ENCODE measurements around the gene KRTAP10-1. TPM values are rescaled to one million over a fixed set of nuclear protein-coding genes. Genes with fewer than 3 reads are reported as not detected.

The KRTAP10-1 gene
- total RNA-seq, 1 experiment from 2014 or later = not detected

- Histone ChIP-seq H2AFZ (ENCODE audit: low read length) (no peak overlapping the region), H3T11ph (ENCODE audit: low read length) (no peak overlapping the region), H3K23me2 (ENCODE audit: insufficient read length, low read depth, low read length, poor library complexity, severe bottlenecking) (no peaks in the 10 kb centered on the region), H3K4me1 (ENCODE audit: insufficient read depth, low read length) (no peaks in the 10 kb centered on the region), H3K14ac (ENCODE audit: insufficient read depth, low read length) (no peak overlapping the region), H3K56ac (ENCODE audit: insufficient read length, low read depth, low read length) (no peak overlapping the region), H3K27me3 (ENCODE audit: insufficient read depth, low read length) (no peaks in the 10 kb centered on the region), H3K18ac (ENCODE audit: insufficient read length, low read depth, low read length) (no peak overlapping the region), H3K4ac (ENCODE audit: low read depth, low read length) (no peak overlapping the region), H3K79me2 (ENCODE audit: insufficient read depth, low read length) (no peaks in the 10 kb centered on the region), H4K91ac (ENCODE audit: insufficient read length, low read depth, low read length) (no peak overlapping the region), H4K20me1 (ENCODE audit: control insufficient read depth, insufficient read depth, insufficient read length) (no peaks in the 10 kb centered on the region), H2BK20ac (ENCODE audit: low read depth, low read length, poor library complexity, severe bottlenecking) (no peak overlapping the region), H2BK15ac (ENCODE audit: low read depth, low read length) (no peak overlapping the region), H3K9me3 (ENCODE audit: control insufficient read depth, low read depth, low read length) (no peaks in the 10 kb centered on the region), H3K9ac (ENCODE audit: extremely low read depth, insufficient read length, low read length) (no peak overlapping the region), H3K23ac (ENCODE audit: insufficient read length, low read depth, low read length) (no peak overlapping the region), H2BK5ac (ENCODE audit: insufficient read length, low read length) (no peak overlapping the region), H3K27ac (ENCODE audit: insufficient read length, low read depth, low read length) (no peak overlapping the region), H4K8ac (replicated peaks; ENCODE audit: insufficient read length, low read depth, low read length) (no peak overlapping the region), H2BK120ac (ENCODE audit: low read depth, low read length, poor library complexity, severe bottlenecking) (no peak overlapping the region), H3K4me2 (ENCODE audit: insufficient read depth, insufficient read length, low read length) (no peak overlapping the region), H2AK5ac (ENCODE audit: insufficient read length, low read length) (no peak overlapping the region), H4K5ac (ENCODE audit: insufficient read length, low read depth, low read length) (no peak overlapping the region), H3K79me1 (ENCODE audit: insufficient read depth, low read depth, low read length, poor library complexity, severe bottlenecking) (no peaks in the 10 kb centered on the region), H2BK12ac (ENCODE audit: insufficient read length, low read depth, low read length) (no peak overlapping the region)
- peaks cover 10 to 20% of the 10 kb centered on the region in 2 experiments; a peak in 4 of 5 replicates for H3K9me3 Mint-ChIP-seq
- H3K36me3 Mint-ChIP-seq (ENCODE audit: insufficient read depth in 1 of 3, low read depth in 3 of 3) = peaks cover 0 to 18% (median 9%) of the 10 kb centered on the region in 3 experiments; a peak in 3 of 7 replicates
- no peak overlapping the region for H3K27ac Mint-ChIP-seq
- TF ChIP-seq CTCF (conservative IDR thresholded peaks at IDR 0.05) = no peak
- peaks cover 2 to 5% of the 10 kb centered on the region in 2 experiments for H3K4me1 Mint-ChIP-seq
- no CpG with 5 or more reads among the region's 1 CpG for WGBS (ENCODE audit: extremely low coverage, insufficient read length, low lambda C conversion rate)
- no peaks in the 10 kb centered on the region; the same call in none of the 2 replicates for H3K27me3 Mint-ChIP-seq (ENCODE audit: low read depth)
- no peak overlapping the region for H3K4me3 Mint-ChIP-seq
- DNase-seq = no peak
Observed at GRCh38 chr21:44542716-44543115, 2.7 kb upstream of the KRTAP10-1 start.
